OCI-LY3 (cell line): ENCODE measurements around the gene CLIP2.

Experiments
- H2AFZ ChIP-seq: fragments of 200-600, 300-600 bp; shearing (Covaris generic); 2 replicates; pipeline ENCODE4 v1.6.0; 2014; ENCODE audit warnings: antibody characterized with exemption, low read depth, low read length
- H3K27ac ChIP-seq: fragments of 200-600, 300-600 bp; sonication (generic); 2 replicates; pipeline ENCODE4 v1.5.1; 2014; ENCODE audit warnings: mild to moderate bottlenecking, low read length, moderate library complexity, mixed read lengths
- H3K27me3 ChIP-seq: fragments of 200-600, 300-600 bp; sonication (generic); 2 replicates; pipeline ENCODE4 v1.6.1; 2014; ENCODE audit warnings: low read depth, low read length, mixed read lengths
- H3K36me3 ChIP-seq: fragments of 200-600, 300-600 bp; sonication (generic); replicated peaks from 2 replicates; pipeline ENCODE3; 2014; ENCODE audit warnings: low read depth, low read length, mixed read lengths
- H3K4me1 ChIP-seq: fragments of 300-600, 200-600 bp; sonication (generic); 2 replicates; pipeline ENCODE4 v1.6.1; 2014; ENCODE audit warnings: low read length, mixed read lengths
- H3K4me2 ChIP-seq: fragments of 200-600, 300-600 bp; sonication (generic); 2 replicates; pipeline ENCODE4 v1.6.1; 2014; ENCODE audit warnings: low read length, mixed read lengths
- H3K4me3 ChIP-seq: fragments of 300-600, 200-600 bp; sonication (generic); 2 replicates; pipeline ENCODE4 v1.5.1; 2014; ENCODE audit warnings: antibody characterized with exemption, mild to moderate bottlenecking, low read length, moderate library complexity
- H3K79me2 ChIP-seq: fragments of 300-600, 200-600 bp; shearing (Covaris generic); 2 replicates; pipeline ENCODE4 v1.6.1; 2014; ENCODE audit warnings: mild to moderate bottlenecking, low read length, mixed read lengths
- H3K9ac ChIP-seq: fragments of 300-600, 200-600 bp; shearing (Covaris generic); 2 replicates; pipeline ENCODE4 v1.6.0; 2014; ENCODE audit warnings: mild to moderate bottlenecking, low read length, moderate library complexity
- H3K9me3 ChIP-seq: fragments of 200-600, 300-600 bp; shearing (Covaris generic); 2 replicates; pipeline ENCODE4 v1.6.1; 2014; ENCODE audit warnings: low read length, mixed read lengths; ENCODE audit not compliant: insufficient read depth
- H4K20me1 ChIP-seq: fragments of 200-600, 300-600 bp; sonication (generic); 2 replicates; pipeline ENCODE4 v1.6.1; 2016; ENCODE audit warnings: low read length, mixed read lengths; ENCODE audit not compliant: insufficient read depth
- EZH2phosphoT487 ChIP-seq: fragments of 200-600 bp; shearing (Covaris generic); IDR thresholded peaks from 2 replicates; pipeline ENCODE4 v1.6.1; 2018; ENCODE audit warnings: antibody characterized with exemption, mixed run types, low read depth
- TF ChIP-seq, protein P1 (sequence below): fragments of 200-600, 300-600 bp; sonication (generic); IDR thresholded peaks from 2 replicates; pipeline ENCODE4 v1.5.1; 2014; ENCODE audit warnings: antibody characterized with exemption, low read length, low read depth

The CLIP2 gene

DNA sequence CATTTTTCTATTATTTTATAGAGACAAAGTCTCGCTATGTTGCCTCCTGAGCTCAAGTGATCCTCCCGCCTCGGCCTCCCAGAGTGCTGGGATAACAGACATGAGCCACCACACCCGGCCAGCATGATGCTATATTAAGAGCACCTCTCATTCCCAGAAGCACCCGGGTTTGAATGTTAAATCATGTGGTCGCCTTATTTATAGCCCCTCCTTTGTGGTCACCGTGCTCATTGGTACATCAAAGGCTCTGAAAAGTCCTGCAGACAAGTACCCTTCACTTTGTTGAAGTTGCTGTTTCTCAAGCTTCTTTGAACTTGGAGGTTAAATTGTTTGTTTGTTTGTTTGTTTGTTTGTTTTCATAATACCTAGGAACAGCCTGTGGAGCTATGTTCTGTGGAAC, 40.0 kb downstream of the CLIP2 start:
- H3K36me3 ChIP-seq = peaks cover 11% of the 10 kb centered on the region
- H3K4me2 ChIP-seq = no peak overlapping the region
- no peaks in the 10 kb centered on the region for H3K79me2 ChIP-seq
- no peak overlapping the region for H2AFZ ChIP-seq
- H3K27ac ChIP-seq = no peak overlapping the region
- H3K4me1 ChIP-seq = no peaks in the 10 kb centered on the region
- no peak overlapping the region for H3K4me3 ChIP-seq
- no peaks in the 10 kb centered on the region for H3K9me3 ChIP-seq
- H3K9ac ChIP-seq = no peak overlapping the region
- H4K20me1 ChIP-seq = no peaks in the 10 kb centered on the region
- TF ChIP-seq, protein P1, sequence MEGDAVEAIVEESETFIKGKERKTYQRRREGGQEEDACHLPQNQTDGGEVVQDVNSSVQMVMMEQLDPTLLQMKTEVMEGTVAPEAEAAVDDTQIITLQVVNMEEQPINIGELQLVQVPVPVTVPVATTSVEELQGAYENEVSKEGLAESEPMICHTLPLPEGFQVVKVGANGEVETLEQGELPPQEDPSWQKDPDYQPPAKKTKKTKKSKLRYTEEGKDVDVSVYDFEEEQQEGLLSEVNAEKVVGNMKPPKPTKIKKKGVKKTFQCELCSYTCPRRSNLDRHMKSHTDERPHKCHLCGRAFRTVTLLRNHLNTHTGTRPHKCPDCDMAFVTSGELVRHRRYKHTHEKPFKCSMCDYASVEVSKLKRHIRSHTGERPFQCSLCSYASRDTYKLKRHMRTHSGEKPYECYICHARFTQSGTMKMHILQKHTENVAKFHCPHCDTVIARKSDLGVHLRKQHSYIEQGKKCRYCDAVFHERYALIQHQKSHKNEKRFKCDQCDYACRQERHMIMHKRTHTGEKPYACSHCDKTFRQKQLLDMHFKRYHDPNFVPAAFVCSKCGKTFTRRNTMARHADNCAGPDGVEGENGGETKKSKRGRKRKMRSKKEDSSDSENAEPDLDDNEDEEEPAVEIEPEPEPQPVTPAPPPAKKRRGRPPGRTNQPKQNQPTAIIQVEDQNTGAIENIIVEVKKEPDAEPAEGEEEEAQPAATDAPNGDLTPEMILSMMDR = no peak
- TF ChIP-seq EZH2phosphoT487 = no peak
- H3K27me3 ChIP-seq = no peaks in the 10 kb centered on the region

DNA sequence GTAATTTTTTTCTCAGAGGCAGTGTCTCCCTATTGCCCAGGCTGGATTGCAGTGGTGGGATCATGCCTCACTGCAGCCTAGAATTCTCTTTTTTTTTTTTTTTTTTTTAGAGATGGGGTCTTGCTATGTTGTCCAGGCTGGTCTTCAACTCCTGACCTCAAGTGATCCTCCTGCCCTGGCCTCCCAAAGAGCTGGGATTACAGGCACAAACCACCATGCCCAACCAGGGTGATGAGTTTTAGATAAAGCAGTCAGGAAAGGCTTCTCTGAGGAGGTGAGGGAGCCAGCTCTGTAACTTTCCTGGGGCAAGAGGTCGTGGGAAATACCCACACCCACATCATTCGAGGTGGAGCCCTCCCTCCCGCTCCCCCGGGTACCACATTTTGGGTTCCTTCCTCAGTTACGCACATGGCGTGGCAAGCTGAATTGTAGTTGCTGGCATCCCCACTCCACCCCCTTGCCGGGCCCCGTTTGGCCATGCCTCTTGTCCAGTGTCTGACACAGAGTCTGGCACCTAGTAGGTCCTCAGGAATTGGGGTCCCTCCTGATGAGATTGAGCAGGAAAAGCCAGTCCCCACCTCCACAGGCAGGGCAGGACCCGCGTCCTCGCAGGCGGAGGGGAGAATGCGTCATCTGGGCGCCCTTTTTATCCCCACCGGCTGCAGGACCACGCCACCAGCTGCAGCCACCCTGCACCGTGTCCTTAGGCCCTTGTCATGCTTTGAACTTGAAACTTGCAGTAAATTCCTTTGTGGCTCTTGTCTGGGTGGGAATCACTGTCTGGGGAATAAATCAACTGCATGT, 43.4 kb downstream of the CLIP2 start:
- H3K79me2 ChIP-seq = no peaks in the 10 kb centered on the region
- TF ChIP-seq, protein P1 = no peak
- no peak for TF ChIP-seq EZH2phosphoT487
- no peak overlapping the region for H3K4me2 ChIP-seq
- H3K9me3 ChIP-seq = no peaks in the 10 kb centered on the region
- peaks cover 8% of the 10 kb centered on the region for H3K36me3 ChIP-seq
- no peaks in the 10 kb centered on the region for H4K20me1 ChIP-seq
- H3K27me3 ChIP-seq = no peaks in the 10 kb centered on the region
- no peak overlapping the region for H2AFZ ChIP-seq
- no peaks in the 10 kb centered on the region for H3K4me1 ChIP-seq
- no peak overlapping the region for H3K4me3 ChIP-seq
- H3K27ac ChIP-seq = no peak overlapping the region
- no peak overlapping the region for H3K9ac ChIP-seq

DNA sequence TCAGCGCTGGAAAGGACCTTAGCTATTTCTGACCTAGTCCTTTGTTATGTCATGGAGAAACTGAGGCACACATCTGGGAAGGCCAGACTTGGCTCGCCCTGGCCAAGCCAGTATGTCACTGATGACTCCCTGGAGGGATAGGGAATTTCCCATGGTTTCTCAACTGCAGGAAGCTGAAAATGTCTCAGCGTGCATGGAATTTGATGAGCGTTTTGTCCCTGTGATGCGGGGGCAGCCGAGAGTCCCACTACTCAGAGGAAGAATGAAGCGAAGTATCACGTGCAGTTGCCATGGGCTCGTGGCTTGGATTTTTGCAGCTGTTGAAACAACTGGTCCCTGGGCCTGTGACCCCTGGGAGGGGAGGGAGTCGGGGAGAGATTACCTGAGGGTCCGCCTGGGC, 44.8 kb downstream of the CLIP2 start:
- no peak overlapping the region for H3K4me2 ChIP-seq

DNA sequence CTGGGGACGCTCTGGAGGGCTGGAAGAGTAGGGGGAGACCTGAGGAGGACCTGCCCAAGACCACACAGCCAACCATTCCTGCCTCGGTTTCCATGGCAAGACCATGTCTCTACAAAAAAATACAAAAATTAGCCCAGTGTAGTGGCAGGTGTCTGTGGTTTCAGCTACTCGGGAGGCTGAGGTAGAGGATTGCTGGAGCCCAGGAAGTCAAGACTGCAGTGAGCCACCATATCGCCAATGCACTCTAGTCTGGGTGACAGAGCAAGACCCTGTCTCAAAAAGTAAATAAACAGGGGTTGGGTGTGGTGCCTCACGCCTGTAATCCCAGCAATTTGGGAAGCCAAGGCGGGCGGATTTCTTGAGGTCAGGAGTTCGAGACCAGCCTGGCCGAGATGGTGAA, 48.7 kb downstream of the CLIP2 start:
- no peak for TF ChIP-seq EZH2phosphoT487
- TF ChIP-seq, protein P1 = no peak
- no peaks in the 10 kb centered on the region for H3K9me3 ChIP-seq
- no peaks in the 10 kb centered on the region for H4K20me1 ChIP-seq
- no peak overlapping the region for H3K4me2 ChIP-seq
- H3K27ac ChIP-seq = no peak overlapping the region
- H3K79me2 ChIP-seq = no peaks in the 10 kb centered on the region
- H3K36me3 ChIP-seq = peaks cover 4% of the 10 kb centered on the region
- no peaks in the 10 kb centered on the region for H3K27me3 ChIP-seq
- no peak overlapping the region for H2AFZ ChIP-seq
- H3K9ac ChIP-seq = no peak overlapping the region
- H3K4me3 ChIP-seq = no peak overlapping the region
- H3K4me1 ChIP-seq = no peaks in the 10 kb centered on the region

More for the DNA sequence above, 44.8 kb downstream of the CLIP2 start:
- H3K4me1 ChIP-seq = no peaks in the 10 kb centered on the region
- H3K36me3 ChIP-seq = peaks cover 8% of the 10 kb centered on the region
- TF ChIP-seq EZH2phosphoT487 = no peak
- TF ChIP-seq, protein P1 = no peak
- no peak overlapping the region for H3K4me3 ChIP-seq
- H4K20me1 ChIP-seq = no peaks in the 10 kb centered on the region
- no peaks in the 10 kb centered on the region for H3K79me2 ChIP-seq
- no peaks in the 10 kb centered on the region for H3K9me3 ChIP-seq
- H2AFZ ChIP-seq = no peak overlapping the region
- no peak overlapping the region for H3K27ac ChIP-seq
- H3K27me3 ChIP-seq = no peaks in the 10 kb centered on the region
- no peak overlapping the region for H3K9ac ChIP-seq
